ENCODE results near the gene FASN. TPM values are rescaled to one million over a fixed set of nuclear protein-coding genes. Genes with fewer than 3 reads are reported as not detected.

The FASN gene
- total and polyA plus RNA-seq, 2 of the 13 experiments (the other 11 are each of a cell fraction or from before 2014, with no cell fraction given), result 51.7 to 101 TPM

- TF ChIP-seq TCF7L2 (IDR thresholded peaks at IDR 0.05; ENCODE audit: low read depth, low read length) (no peak), ISL2 (CRISPR knock-in tag; IDR thresholded peaks at IDR 0.05) (no peak), NCOA1 (CRISPR knock-in tag; IDR thresholded peaks at IDR 0.05) (no peak), PRPF4 (IDR thresholded peaks at IDR 0.05; ENCODE audit: low read depth, low read length, poor library complexity, severe bottlenecking) (no peak), GRHL1 (CRISPR knock-in tag; conservative IDR thresholded peaks at IDR 0.05) (no peak), NFIC (IDR thresholded peaks at IDR 0.05; ENCODE audit: low read length) (no peak), SNAPC5 (CRISPR knock-in tag; IDR thresholded peaks at IDR 0.05; ENCODE audit: borderline replicate concordance) (no peak), RBAK (CRISPR knock-in tag; IDR thresholded peaks at IDR 0.05) (no peak), SCMH1 (CRISPR knock-in tag; IDR thresholded peaks at IDR 0.05; ENCODE audit: borderline replicate concordance) (no peak), NR2F2 (IDR thresholded peaks at IDR 0.05; ENCODE audit: borderline replicate concordance, low read depth) (no peak), RXRB (CRISPR knock-in tag; IDR thresholded peaks at IDR 0.05; ENCODE audit: borderline replicate concordance) (no peak), ZSCAN31 (CRISPR knock-in tag; IDR thresholded peaks at IDR 0.05; ENCODE audit: low read depth) (peak; percentile 80; the same call in 1 of the 2 replicates), PTBP1 (IDR thresholded peaks at IDR 0.05; ENCODE audit: low read depth, low read length, poor library complexity, severe bottlenecking) (no peak), SSRP1 (CRISPR knock-in tag; IDR thresholded peaks at IDR 0.05) (no peak), TBX3 (IDR thresholded peaks at IDR 0.05; ENCODE audit: borderline replicate concordance) (no peak), ZBTB4 (CRISPR knock-in tag; IDR thresholded peaks at IDR 0.05; ENCODE audit: borderline replicate concordance) (no peak), ZSCAN30 (CRISPR knock-in tag; IDR thresholded peaks at IDR 0.05) (no peak), ARHGAP35 (CRISPR knock-in tag; IDR thresholded peaks at IDR 0.05; ENCODE audit: borderline replicate concordance) (no peak), ETV6 (CRISPR knock-in tag; conservative IDR thresholded peaks at IDR 0.05) (peak; percentile 44), MTF1 (CRISPR knock-in tag; IDR thresholded peaks at IDR 0.05) (no peak; the same call in 1 of the 2 replicates)
These were observed at the start of gene FASN (continued) for GRCh38 chr17:82098169-82098938.

All from HepG2 (cell line).